ENCODE measurements around the gene KLC1. TPM values are rescaled to one million over a fixed set of nuclear protein-coding genes. Genes with fewer than 3 reads are reported as not detected.

The KLC1 gene
- total RNA-seq, 1 experiment from 2014 or later: 121 TPM

DNA sequence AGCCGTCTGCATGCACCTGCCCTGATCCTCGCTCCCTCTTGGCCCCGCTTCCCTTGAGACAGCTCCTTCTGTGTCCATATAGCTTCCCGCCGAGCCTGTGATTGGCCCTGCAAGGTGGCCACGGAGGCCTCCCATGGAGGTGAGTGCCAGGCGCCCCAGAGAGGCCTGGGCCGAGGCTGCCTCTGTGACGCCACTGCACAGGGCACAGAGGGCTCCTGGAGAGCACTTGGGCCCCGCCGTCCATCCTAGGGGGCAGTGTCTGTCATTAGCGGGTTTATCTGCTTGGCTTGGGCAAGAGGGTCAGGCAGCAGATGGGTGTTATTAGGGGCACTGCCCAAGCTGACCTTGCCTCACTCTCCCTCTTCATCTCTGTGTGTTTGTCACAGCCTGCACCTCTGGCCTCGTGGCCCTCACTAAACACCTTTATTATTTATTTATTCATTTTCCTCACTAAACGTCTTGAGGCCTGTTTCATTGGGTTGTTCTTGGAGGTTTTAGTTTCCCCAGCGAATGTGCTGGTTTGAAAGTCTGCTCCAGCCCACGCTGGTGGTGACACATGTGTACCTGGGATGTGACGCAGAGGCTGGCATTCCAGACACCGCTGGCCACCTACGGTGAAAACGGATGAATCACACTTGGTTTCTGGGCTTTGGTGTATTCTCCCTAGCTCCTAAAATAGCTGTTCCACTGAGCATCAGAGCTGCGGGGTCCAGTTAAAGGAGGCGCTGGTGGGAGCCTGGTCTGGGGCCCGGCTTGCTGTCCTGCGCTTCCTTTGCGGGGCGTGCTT, 92.5 kb downstream of the KLC1 start:
- Histone ChIP-seq H3K4me3 (replicated peaks in 1 of 2; ENCODE audit: low read depth in 1 of 2, low read length in 2 of 2) (peak overlapping the region in 1 of 2 experiments; percentile 37; a peak in 2 of 4 replicates), H2AFZ (ENCODE audit: low read depth, low read length, poor library complexity, severe bottlenecking) (no peak overlapping the region), H3K9me3 (ENCODE audit: control insufficient read depth in 1 of 2, insufficient read depth in 1 of 2, low read depth in 1 of 2, low read length in 2 of 2) (no peaks in the 10 kb centered on the region), H3K36me3 (ENCODE audit: control insufficient read depth in 1 of 2, insufficient read depth in 2 of 2, low read length in 2 of 2) (no peaks in the 10 kb centered on the region), H3K9me2 (ENCODE audit: insufficient read depth) (no peaks in the 10 kb centered on the region), H3K4me2 (ENCODE audit: low read length) (peak overlapping the region; percentile 78), H3K27ac (ENCODE audit: low read depth, low read length) (peak overlapping the region; percentile 63), H3K79me2 (ENCODE audit: insufficient read depth, low read length) (peaks cover 68% of the 10 kb centered on the region), H4K20me1 (ENCODE audit: insufficient read depth) (no peaks in the 10 kb centered on the region), H3K9ac (ENCODE audit: low read length) (peak overlapping the region; percentile 61), H3K4me1 (ENCODE audit: control insufficient read depth in 1 of 2, insufficient read depth in 2 of 2, low read length in 2 of 2) (peaks cover 23 to 41% of the 10 kb centered on the region in 2 experiments), H3K27me3 (ENCODE audit: insufficient read depth, low read length) (no peaks in the 10 kb centered on the region)
- ChIA-PET CTCF (no interaction called here), POLR2A (no interaction called here), RAD21 (ENCODE audit: low non-redundant PET in 1 of 2, low total read pairs in 2 of 2, uncharacterized antibody in 2 of 2, unreplicated experiment in 2 of 2) (no interaction called here)
- BruUV-seq (replicated peaks): no TSS peak
- intact Hi-C loops (cut with micrococcal nuclease): loop anchor here (1.0 kb wide), 1 partner anchor 189 kb away; no protein-coding TSS in a partner anchor
- ATAC-seq (peak; percentile 96), DNase-seq (ENCODE audit: low read depth, low spot score) (peak; percentile 86)
- TF ChIP-seq FOSL1 (IDR thresholded peaks at IDR 0.05; ENCODE audit: low read depth): no peak
- no peak for TF ChIP-seq CBX3 (IDR thresholded peaks at IDR 0.05; ENCODE audit: low read depth)
- TF ChIP-seq CEBPB (IDR thresholded peaks at IDR 0.05; ENCODE audit: low read depth): no peak
- no peak for TF ChIP-seq POLR2AphosphoS5 (IDR thresholded peaks at IDR 0.05; ENCODE audit: low read depth, low read length)
- no peak for TF ChIP-seq ELF1 (IDR thresholded peaks at IDR 0.05; ENCODE audit: borderline replicate concordance, low read depth)
- TF ChIP-seq EZH2phosphoT487 (IDR thresholded peaks at IDR 0.05; ENCODE audit: borderline replicate concordance): no peak
- no peak for TF ChIP-seq TCF7L2 (IDR thresholded peaks at IDR 0.05; ENCODE audit: borderline replicate concordance, extremely low read depth, insufficient read depth, insufficient read length)
- no peak for TF ChIP-seq ZNF274 (IDR thresholded peaks at IDR 0.05; ENCODE audit: low read depth, low read length)
- no peak for TF ChIP-seq SRF (IDR thresholded peaks at IDR 0.05; ENCODE audit: low read depth)
- TF ChIP-seq YY1 (IDR thresholded peaks at IDR 0.05; ENCODE audit: extremely low read depth, insufficient replicate concordance, low read depth, low read length): peak; percentile 24
- TF ChIP-seq, protein P1, sequence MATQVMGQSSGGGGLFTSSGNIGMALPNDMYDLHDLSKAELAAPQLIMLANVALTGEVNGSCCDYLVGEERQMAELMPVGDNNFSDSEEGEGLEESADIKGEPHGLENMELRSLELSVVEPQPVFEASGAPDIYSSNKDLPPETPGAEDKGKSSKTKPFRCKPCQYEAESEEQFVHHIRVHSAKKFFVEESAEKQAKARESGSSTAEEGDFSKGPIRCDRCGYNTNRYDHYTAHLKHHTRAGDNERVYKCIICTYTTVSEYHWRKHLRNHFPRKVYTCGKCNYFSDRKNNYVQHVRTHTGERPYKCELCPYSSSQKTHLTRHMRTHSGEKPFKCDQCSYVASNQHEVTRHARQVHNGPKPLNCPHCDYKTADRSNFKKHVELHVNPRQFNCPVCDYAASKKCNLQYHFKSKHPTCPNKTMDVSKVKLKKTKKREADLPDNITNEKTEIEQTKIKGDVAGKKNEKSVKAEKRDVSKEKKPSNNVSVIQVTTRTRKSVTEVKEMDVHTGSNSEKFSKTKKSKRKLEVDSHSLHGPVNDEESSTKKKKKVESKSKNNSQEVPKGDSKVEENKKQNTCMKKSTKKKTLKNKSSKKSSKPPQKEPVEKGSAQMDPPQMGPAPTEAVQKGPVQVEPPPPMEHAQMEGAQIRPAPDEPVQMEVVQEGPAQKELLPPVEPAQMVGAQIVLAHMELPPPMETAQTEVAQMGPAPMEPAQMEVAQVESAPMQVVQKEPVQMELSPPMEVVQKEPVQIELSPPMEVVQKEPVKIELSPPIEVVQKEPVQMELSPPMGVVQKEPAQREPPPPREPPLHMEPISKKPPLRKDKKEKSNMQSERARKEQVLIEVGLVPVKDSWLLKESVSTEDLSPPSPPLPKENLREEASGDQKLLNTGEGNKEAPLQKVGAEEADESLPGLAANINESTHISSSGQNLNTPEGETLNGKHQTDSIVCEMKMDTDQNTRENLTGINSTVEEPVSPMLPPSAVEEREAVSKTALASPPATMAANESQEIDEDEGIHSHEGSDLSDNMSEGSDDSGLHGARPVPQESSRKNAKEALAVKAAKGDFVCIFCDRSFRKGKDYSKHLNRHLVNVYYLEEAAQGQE (IDR thresholded peaks at IDR 0.05; ENCODE audit: low read depth): no peak
- TF ChIP-seq JUND (IDR thresholded peaks at IDR 0.05): no peak; the same call in none of the 2 replicates
- TF ChIP-seq, protein P2, sequence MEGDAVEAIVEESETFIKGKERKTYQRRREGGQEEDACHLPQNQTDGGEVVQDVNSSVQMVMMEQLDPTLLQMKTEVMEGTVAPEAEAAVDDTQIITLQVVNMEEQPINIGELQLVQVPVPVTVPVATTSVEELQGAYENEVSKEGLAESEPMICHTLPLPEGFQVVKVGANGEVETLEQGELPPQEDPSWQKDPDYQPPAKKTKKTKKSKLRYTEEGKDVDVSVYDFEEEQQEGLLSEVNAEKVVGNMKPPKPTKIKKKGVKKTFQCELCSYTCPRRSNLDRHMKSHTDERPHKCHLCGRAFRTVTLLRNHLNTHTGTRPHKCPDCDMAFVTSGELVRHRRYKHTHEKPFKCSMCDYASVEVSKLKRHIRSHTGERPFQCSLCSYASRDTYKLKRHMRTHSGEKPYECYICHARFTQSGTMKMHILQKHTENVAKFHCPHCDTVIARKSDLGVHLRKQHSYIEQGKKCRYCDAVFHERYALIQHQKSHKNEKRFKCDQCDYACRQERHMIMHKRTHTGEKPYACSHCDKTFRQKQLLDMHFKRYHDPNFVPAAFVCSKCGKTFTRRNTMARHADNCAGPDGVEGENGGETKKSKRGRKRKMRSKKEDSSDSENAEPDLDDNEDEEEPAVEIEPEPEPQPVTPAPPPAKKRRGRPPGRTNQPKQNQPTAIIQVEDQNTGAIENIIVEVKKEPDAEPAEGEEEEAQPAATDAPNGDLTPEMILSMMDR (IDR thresholded peaks at IDR 0.05 in 2 of 3, conservative IDR thresholded peaks at IDR 0.05 in 1 of 3; ENCODE audit: borderline replicate concordance in 1 of 3, insufficient read depth in 1 of 3, low read depth in 2 of 3, low read length in 2 of 3): no peak
- TF ChIP-seq RAD21 (IDR thresholded peaks at IDR 0.05; ENCODE audit: low read depth): no peak
- TF ChIP-seq ZFX (IDR thresholded peaks at IDR 0.05): no peak
- TF ChIP-seq, protein P3, sequence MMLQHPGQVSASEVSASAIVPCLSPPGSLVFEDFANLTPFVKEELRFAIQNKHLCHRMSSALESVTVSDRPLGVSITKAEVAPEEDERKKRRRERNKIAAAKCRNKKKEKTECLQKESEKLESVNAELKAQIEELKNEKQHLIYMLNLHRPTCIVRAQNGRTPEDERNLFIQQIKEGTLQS (IDR thresholded peaks at IDR 0.05): no peak
- peak; percentile 54; the same call in 1 of the 2 replicates for TF ChIP-seq SIN3A (IDR thresholded peaks at IDR 0.05; ENCODE audit: low read depth)
- TF ChIP-seq, protein P4, sequence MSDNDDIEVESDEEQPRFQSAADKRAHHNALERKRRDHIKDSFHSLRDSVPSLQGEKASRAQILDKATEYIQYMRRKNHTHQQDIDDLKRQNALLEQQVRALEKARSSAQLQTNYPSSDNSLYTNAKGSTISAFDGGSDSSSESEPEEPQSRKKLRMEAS (IDR thresholded peaks at IDR 0.05): peak; percentile 90
- peak; percentile 76 for TF ChIP-seq EGR1 (IDR thresholded peaks at IDR 0.05; ENCODE audit: low read depth)
- no peak for TF ChIP-seq EZH2 (IDR thresholded peaks at IDR 0.05)

Measured in HCT116 (cell line).